Muscle of leg (tissue), 11 donors: ENCODE results near the gene MAP3K5. TPM values are rescaled to one million over a fixed set of nuclear protein-coding genes. Genes with fewer than 3 reads are reported as not detected.
"Not testable (repeated sequence)": the region's sequence is repeated elsewhere in the genome, so short reads cannot be mapped to it uniquely, and the experiment has no call there.

Experiments
- DNase-seq: peaks from one replicate; pipeline ENCODE4 v3.0.0; 2013
- H3K27ac ChIP-seq: one replicate; pipeline ENCODE4 v1.5.1; 2013; ENCODE audit warnings: mild to moderate bottlenecking, low read length, control low read depth
- H3K27me3 ChIP-seq: one replicate; pipeline ENCODE4 v1.6.1; 2013; ENCODE audit warnings: low read length; ENCODE audit not compliant: control insufficient read depth, insufficient read depth
- H3K36me3 ChIP-seq: one replicate; pipeline ENCODE4 v1.6.1; 2013; ENCODE audit warnings: low read length; ENCODE audit not compliant: control insufficient read depth, insufficient read depth
- H3K4me1 ChIP-seq: one replicate; pipeline ENCODE4 v1.6.1; 2013; ENCODE audit warnings: low read length; ENCODE audit not compliant: control insufficient read depth, insufficient read depth
- H3K4me3 ChIP-seq: one replicate; pipeline ENCODE4 v1.5.1; 2013; ENCODE audit warnings: low read length, control low read depth
- H3K9me3 ChIP-seq: replicated peaks from 2 replicates; pipeline ENCODE4 v1.6.1; 2013; ENCODE audit warnings: low read depth, low read length; ENCODE audit not compliant: control insufficient read depth
- WGBS: methylation state at CpG from one replicate; pipeline ENCODE4 v1.1.5; 2013; ENCODE audit warnings: missing lambda C conversion rate; ENCODE audit not compliant: insufficient coverage; 5-methylcytosine and 5-hydroxymethylcytosine counted together
- polyA plus RNA-seq, 8 donors: library from polyadenylated mRNA; unstranded; fragments of 120-200 nt; gene quantifications; one replicate each; pipeline versions ENCODE4 v1.2.1 to v1.2.3, GENCODE V29; 2013; ENCODE audit warnings: inconsistent platforms in 1 of 8, low replicate concordance in 1 of 8; ENCODE audit not compliant: insufficient read length in 8 of 8, insufficient read depth in 1 of 8
- total RNA-seq: library from RNA; stranded (reverse); fragments of 120-200 nt; gene quantifications from one replicate; pipeline ENCODE4 v1.2.4, GENCODE V29; 2013

MAP3K5 gene
- total and polyA plus RNA-seq, 9 donors: 1.6 to 3.3 (median 2.1) TPM

GRCh38 chr6:136600818-136601217, 191.5 kb downstream of the MAP3K5 start:
- no peak for DNase-seq
- Histone ChIP-seq H3K4me3 (no peak overlapping the region), H3K36me3 (no peaks in the 10 kb centered on the region), H3K27ac (no peak overlapping the region), H3K4me1 (no peaks in the 10 kb centered on the region), H3K27me3 (no peaks in the 10 kb centered on the region), H3K9me3 (no peaks in the 10 kb centered on the region)
- 100% methylated on average over 1 of the region's 3 CpGs for WGBS

- WGBS: 70% methylated on average over 4 of the region's 10 CpGs
- peak overlapping the region; percentile 25 for H3K27ac ChIP-seq
- H3K4me3 ChIP-seq: no peak overlapping the region
- DNase-seq: peak; percentile 84
- H3K27me3 ChIP-seq: no peaks in the 10 kb centered on the region
- no peaks in the 10 kb centered on the region for H3K36me3 ChIP-seq
- no peaks in the 10 kb centered on the region for H3K4me1 ChIP-seq
- H3K9me3 ChIP-seq: no peaks in the 10 kb centered on the region
Measured at GRCh38 chr6:136599329-136600011, 192.8 kb downstream of the MAP3K5 start.

GRCh38 chr6:136598048-136598447, 194.2 kb downstream of the MAP3K5 start:
- Histone ChIP-seq H3K27ac (no peak overlapping the region), H3K4me3 (no peak overlapping the region), H3K27me3 (no peaks in the 10 kb centered on the region), H3K9me3 (no peaks in the 10 kb centered on the region), H3K4me1 (no peaks in the 10 kb centered on the region), H3K36me3 (no peaks in the 10 kb centered on the region)
- no peak for DNase-seq
- 94% methylated on average over 3 of the region's 3 CpGs for WGBS

GRCh38 chr6:136594671-136595070, 197.6 kb downstream of the MAP3K5 start:
- WGBS: 99% methylated on average over 6 of the region's 8 CpGs
- Histone ChIP-seq H3K4me1 (no peaks in the 10 kb centered on the region), H3K27ac (no peak overlapping the region), H3K9me3 (no peaks in the 10 kb centered on the region), H3K36me3 (no peaks in the 10 kb centered on the region), H3K27me3 (no peaks in the 10 kb centered on the region), H3K4me3 (no peak overlapping the region)
- DNase-seq: no peak

GRCh38 chr6:136593748-136594490, 198.4 kb downstream of the MAP3K5 start:
- H3K9me3 ChIP-seq: no peaks in the 10 kb centered on the region
- no peak overlapping the region for H3K27ac ChIP-seq
- WGBS: 76% methylated on average over 3 of the region's 6 CpGs
- no peak overlapping the region for H3K4me3 ChIP-seq
- no peaks in the 10 kb centered on the region for H3K27me3 ChIP-seq
- peak; percentile 65 for DNase-seq
- H3K36me3 ChIP-seq: no peaks in the 10 kb centered on the region
- no peaks in the 10 kb centered on the region for H3K4me1 ChIP-seq

- Histone ChIP-seq H3K27me3 (no peaks in the 10 kb centered on the region), H3K9me3 (no peaks in the 10 kb centered on the region), H3K4me3 (no peak overlapping the region), H3K4me1 (no peaks in the 10 kb centered on the region), H3K36me3 (no peaks in the 10 kb centered on the region), H3K27ac (no peak overlapping the region)
- DNase-seq: no peak
- WGBS: no CpG with 5 or more reads among the region's 2 CpGs
Measured at GRCh38 chr6:136592930-136593673, 199.2 kb downstream of the MAP3K5 start.

GRCh38 chr6:136591617-136592016, 200.7 kb downstream of the MAP3K5 start:
- no peaks in the 10 kb centered on the region for H3K27me3 ChIP-seq
- no peaks in the 10 kb centered on the region for H3K4me1 ChIP-seq
- no peak overlapping the region for H3K27ac ChIP-seq
- H3K9me3 ChIP-seq: no peaks in the 10 kb centered on the region
- H3K36me3 ChIP-seq: no peaks in the 10 kb centered on the region
- WGBS: 33% methylated on average over 1 of the region's 1 CpG
- no peak for DNase-seq
- H3K4me3 ChIP-seq: no peak overlapping the region

GRCh38 chr6:136590846-136591245, 201.4 kb downstream of the MAP3K5 start:
- not testable (repeated sequence) for H3K36me3 ChIP-seq, H3K27me3 ChIP-seq, H3K4me3 ChIP-seq, H3K4me1 ChIP-seq, H3K27ac ChIP-seq, DNase-seq, H3K9me3 ChIP-seq
- WGBS: no CpG with 5 or more reads among the region's 2 CpGs

- WGBS: no CpG with 5 or more reads among the region's 1 CpG
Measured at GRCh38 chr6:136587527-136587926, 204.8 kb downstream of the MAP3K5 start.

GRCh38 chr6:136586295-136586694, 206.0 kb downstream of the MAP3K5 start:
- H3K27ac ChIP-seq: no peak overlapping the region

More at GRCh38 chr6:136587527-136587926, 204.8 kb downstream of the MAP3K5 start:
- H3K4me3 ChIP-seq: no peak overlapping the region
- DNase-seq: no peak
- no peaks in the 10 kb centered on the region for H3K27me3 ChIP-seq
- no peak overlapping the region for H3K27ac ChIP-seq
- H3K9me3 ChIP-seq: no peaks in the 10 kb centered on the region
- no peaks in the 10 kb centered on the region for H3K36me3 ChIP-seq
- H3K4me1 ChIP-seq: no peaks in the 10 kb centered on the region

More at GRCh38 chr6:136586295-136586694, 206.0 kb downstream of the MAP3K5 start:
- DNase-seq: peak; percentile 30
- Histone ChIP-seq H3K4me3 (no peak overlapping the region), H3K4me1 (no peaks in the 10 kb centered on the region), H3K27me3 (no peaks in the 10 kb centered on the region), H3K36me3 (no peaks in the 10 kb centered on the region), H3K9me3 (no peaks in the 10 kb centered on the region)
- WGBS: 76% methylated on average over 2 of the region's 4 CpGs
